ENCODE data around the gene FAM50B.

The FAM50B gene

DNA sequence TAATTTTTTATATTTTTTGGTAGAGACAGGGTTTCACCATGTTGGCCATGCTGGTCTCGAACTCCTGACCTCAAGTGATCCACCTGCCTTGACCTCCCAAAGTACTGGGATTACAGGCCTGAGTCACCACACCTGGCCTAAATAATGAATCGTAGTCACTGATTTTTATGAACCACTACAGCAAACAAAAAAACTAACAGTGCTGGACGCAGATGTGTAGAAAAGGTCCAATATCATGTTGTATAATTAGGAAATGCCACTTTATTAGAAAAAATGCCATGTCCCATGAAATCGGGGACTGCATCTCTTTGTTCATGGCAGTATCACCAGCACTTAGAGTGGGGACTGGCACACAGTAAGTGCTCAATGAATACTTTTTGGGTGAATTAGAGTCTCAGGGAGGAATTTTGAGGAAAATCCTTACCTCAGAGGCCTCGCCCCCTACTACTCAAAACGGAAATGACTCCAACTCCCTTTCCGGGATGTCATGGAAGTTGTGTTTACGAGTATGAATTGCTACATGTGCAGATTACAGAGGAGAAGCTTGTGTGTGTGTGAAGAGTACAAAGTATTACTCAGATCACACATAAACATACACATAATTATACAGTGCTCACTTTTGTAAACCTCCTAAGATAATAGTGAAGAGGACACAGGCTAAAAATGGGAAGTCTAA, 43.6 kb upstream of the FAM50B start:
- TF ChIP-seq, protein P1, sequence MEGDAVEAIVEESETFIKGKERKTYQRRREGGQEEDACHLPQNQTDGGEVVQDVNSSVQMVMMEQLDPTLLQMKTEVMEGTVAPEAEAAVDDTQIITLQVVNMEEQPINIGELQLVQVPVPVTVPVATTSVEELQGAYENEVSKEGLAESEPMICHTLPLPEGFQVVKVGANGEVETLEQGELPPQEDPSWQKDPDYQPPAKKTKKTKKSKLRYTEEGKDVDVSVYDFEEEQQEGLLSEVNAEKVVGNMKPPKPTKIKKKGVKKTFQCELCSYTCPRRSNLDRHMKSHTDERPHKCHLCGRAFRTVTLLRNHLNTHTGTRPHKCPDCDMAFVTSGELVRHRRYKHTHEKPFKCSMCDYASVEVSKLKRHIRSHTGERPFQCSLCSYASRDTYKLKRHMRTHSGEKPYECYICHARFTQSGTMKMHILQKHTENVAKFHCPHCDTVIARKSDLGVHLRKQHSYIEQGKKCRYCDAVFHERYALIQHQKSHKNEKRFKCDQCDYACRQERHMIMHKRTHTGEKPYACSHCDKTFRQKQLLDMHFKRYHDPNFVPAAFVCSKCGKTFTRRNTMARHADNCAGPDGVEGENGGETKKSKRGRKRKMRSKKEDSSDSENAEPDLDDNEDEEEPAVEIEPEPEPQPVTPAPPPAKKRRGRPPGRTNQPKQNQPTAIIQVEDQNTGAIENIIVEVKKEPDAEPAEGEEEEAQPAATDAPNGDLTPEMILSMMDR (IDR thresholded peaks at IDR 0.05; ENCODE audit: low read length, missing control alignments): no peak
- DNase-seq (ENCODE audit: low read depth): peak; percentile 92
- H3K4me3 ChIP-seq (replicated peaks; ENCODE audit: low read depth, low read length): no peak overlapping the region

DNA sequence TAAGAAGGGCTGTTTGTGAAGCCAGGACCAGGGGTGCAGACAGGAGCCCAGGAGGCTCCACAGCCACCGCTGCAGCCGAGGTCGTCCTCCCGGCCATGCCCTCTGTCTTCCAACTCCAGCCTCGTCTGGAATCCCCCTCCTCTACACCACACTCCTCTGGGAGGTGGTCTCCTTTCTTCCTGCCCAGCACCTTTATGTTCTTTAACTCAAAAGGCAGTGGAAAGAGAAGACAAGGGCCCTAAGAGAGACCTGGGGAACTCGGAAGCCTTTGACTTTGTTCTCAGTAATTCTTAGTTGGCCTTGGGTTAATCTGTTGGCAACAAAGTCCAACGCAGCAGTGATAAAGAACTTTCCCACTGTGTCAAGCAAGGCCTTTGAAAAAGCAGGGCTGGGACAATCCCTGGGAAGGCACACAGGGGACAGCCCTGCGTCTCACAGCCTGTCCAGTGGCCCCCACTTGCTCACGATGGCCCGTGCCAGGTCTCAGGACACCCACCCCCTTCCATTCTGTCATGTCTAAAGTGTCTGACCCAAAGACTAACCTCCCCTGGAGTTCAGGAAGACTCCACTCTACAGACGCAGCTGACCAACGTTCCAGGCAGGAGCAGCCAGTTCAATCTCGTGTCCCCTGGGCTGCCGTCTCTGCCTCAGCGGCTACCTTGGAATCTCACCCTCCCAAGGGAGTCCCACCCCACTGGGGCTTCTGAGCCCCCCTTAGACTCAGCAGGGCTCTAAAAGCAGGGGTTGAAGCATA, 42.8 kb upstream of the FAM50B start:
- no peak overlapping the region for H3K4me3 ChIP-seq (replicated peaks; ENCODE audit: low read depth, low read length)
- TF ChIP-seq, protein P1 (IDR thresholded peaks at IDR 0.05; ENCODE audit: low read length, missing control alignments): no peak
- no peak for DNase-seq (ENCODE audit: low read depth)

DNA sequence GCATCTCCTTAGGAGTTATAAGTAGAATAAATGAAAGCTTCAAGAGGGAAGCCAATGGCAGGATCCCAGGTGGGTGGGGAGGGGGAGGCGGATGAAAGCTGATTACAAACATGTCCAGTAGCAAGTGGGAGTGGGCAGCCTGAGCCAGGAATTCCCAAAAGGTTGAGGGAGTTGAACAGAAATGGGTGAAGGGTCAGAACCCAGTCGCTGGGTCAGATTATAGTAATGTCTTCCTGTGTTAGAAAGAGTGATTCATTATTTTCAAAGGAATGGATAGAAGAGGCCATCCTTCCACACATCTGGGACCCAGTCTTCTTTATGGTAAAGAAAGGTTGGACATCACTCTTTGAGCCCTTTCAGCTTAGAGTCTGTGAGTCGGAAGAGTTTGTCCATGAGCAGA, 41.0 kb upstream of the FAM50B start:
- DNase-seq (ENCODE audit: low read depth): no peak
- TF ChIP-seq, protein P1 (IDR thresholded peaks at IDR 0.05; ENCODE audit: low read length, missing control alignments): no peak
- no peak overlapping the region for H3K4me3 ChIP-seq (replicated peaks; ENCODE audit: low read depth, low read length)

DNA sequence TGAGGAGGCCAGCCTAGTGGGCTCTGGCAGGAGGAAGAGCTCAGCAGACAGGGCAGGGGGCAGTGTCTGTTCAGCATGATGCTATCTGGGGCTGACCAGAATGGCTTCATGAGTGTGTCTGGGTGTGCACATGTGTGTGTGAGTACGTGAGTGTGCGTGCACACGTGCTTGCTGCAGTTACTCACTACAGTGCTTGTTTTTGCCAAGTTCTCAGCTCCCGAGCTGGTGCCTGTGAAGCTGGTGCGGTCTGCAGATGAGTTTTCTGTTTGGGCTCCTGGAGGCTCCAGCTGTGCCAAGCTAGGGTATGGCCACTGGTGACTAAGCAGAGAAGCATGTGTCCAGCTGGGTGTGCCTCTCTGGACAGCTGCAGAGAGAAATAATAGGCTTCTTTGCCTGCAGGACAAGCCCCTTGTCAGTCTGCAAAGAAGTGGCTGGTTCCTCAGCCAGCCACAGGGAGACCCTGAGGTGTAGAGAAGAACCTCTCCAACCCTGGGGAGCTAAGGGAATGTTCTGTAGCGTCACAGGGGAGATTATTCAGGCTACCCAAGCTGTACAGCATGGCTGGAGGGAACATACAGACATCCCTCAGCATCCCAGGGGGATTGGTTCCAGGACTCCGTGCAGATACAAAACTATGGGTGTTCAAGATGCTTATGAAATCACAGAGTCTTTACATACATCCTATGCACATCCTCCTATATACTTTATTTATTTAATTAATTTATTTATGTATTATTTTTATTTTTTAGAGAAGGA, 40.2 kb upstream of the FAM50B start:
- TF ChIP-seq, protein P1 (IDR thresholded peaks at IDR 0.05; ENCODE audit: low read length, missing control alignments): no peak
- DNase-seq (ENCODE audit: low read depth): peak; percentile 84
- no peak overlapping the region for H3K4me3 ChIP-seq (replicated peaks; ENCODE audit: low read depth, low read length)

GRCh38 chr6:3809515-3809891, 39.7 kb upstream of the FAM50B start:
- TF ChIP-seq, protein P1 (IDR thresholded peaks at IDR 0.05; ENCODE audit: low read length, missing control alignments): no peak
- H3K4me3 ChIP-seq (replicated peaks; ENCODE audit: low read depth, low read length): no peak overlapping the region
- no peak for DNase-seq (ENCODE audit: low read depth)

DNA sequence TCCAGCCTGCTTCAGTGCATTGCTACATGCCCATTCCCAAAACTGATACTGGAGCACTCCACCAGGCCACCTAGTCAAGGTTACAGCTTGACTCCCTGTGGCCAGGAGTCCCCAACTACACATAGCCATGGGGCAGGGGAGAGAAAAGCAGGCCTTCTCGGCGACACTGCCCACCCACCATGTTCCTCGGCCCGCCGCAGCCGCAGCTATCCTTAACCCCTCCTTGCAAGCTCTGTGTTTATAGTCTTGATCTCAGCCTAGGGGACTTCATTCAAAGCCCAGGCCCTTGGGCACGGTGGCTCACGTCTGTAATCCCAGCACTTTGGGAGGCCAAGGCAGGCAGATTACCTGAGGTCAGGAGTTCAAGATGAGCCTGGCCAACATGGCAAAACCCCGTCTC, 39.2 kb upstream of the FAM50B start:
- no peak for DNase-seq (ENCODE audit: low read depth)
- no peak overlapping the region for H3K4me3 ChIP-seq (replicated peaks; ENCODE audit: low read depth, low read length)
- TF ChIP-seq, protein P1 (IDR thresholded peaks at IDR 0.05; ENCODE audit: low read length, missing control alignments): no peak
